NCI-H2227 treated with DMSO at 0.1 percent for 48 hours (cell line): ENCODE data around the gene ADAM8.
"Not testable (repeated sequence)": the region's sequence is repeated elsewhere in the genome, so short reads cannot be mapped to it uniquely, and the experiment has no call there.

Experiments used
- DNase-seq: peaks from one replicate; lab custom pipeline; 2025; lab: John Stamatoyannopoulos, UW

ADAM8 gene

DNA sequence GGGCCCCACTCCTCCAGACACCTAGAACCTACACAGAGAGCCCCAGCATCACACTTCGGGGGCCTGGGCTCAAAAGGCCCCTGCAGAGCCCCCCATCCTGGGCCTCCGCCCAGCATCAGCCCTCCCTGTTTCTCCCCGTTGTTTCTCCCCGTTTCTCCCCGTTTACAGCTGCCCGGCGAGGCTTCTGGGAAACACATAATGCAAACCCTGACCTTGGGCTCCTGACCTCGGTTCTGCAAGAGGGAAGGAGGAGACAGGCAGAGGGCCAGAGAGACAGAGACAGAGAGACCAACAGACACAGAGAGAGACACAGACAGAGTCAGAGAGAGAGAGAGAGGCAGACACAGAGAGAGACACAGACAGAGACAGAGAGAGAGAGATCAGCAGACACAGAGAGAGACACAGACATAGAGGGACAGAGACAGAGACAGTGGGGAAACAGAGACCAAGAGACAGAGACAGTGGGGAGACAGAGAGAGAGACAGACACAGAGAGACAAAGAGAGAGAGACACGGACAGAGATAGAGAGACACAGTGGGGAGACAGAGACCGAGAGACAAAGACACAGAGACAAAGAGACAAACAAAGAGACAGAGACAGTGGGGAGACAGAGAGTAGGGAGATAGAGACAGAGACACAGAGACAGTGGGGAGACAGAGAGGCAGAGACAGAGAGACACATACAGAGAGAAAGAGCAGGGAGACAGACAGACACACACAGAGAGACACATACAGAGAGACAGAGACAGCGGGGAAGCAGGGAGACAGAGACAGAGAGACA, 26.5 kb downstream of the ADAM8 start:
- DNase-seq, result no peak

DNA sequence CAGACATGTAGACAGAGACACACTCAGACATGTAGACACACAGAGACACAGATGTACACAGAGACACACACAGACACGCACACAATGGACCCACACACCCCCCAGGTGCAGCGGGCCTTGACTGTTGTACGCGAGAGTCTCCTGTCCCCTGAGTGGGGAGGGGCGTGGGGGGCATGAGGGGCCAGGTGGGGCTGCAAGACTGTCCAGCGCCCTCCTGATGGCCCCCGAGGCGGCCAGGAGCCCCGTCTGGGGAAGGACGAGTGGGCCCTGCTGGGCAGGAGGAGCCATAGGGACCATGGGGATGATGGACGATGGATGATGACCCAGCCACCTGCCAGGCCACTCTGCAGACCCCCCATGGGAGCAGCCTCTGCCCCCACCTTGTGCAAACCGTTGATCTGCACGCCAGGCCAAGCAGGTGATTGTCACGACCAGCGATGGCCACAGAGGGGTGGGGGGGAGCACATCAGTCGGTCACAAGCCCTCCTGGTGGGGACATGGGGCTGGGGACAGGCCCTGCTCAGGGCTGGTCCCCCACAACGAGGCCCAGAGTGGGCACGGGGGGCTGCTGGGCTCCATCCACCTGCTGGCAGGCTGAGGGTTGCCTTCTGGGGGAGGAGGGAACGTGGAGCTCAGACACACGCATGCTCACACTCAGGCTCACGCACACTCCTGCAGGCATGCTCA, 27.4 kb downstream of the ADAM8 start:
- no peak for DNase-seq

DNA sequence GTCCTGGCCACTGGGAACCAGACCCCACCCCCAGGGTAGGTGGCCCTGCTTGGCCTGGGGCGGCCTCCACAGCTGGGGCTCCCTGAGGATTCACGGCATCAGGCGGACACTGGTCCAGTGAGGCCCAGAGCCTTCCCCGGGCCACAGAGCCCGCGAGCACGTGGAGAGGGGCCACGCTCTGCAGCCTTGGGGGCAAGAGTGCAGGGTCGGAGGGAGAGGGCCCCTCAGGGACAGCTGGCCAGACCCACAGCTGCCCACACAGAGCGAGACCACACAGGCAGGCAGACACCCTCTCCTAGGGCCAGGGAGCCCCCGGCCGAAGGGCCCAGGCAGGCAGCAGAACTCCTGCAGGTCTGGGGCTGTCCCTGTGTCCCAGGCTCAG, 28.3 kb downstream of the ADAM8 start:
- no peak for DNase-seq

DNA sequence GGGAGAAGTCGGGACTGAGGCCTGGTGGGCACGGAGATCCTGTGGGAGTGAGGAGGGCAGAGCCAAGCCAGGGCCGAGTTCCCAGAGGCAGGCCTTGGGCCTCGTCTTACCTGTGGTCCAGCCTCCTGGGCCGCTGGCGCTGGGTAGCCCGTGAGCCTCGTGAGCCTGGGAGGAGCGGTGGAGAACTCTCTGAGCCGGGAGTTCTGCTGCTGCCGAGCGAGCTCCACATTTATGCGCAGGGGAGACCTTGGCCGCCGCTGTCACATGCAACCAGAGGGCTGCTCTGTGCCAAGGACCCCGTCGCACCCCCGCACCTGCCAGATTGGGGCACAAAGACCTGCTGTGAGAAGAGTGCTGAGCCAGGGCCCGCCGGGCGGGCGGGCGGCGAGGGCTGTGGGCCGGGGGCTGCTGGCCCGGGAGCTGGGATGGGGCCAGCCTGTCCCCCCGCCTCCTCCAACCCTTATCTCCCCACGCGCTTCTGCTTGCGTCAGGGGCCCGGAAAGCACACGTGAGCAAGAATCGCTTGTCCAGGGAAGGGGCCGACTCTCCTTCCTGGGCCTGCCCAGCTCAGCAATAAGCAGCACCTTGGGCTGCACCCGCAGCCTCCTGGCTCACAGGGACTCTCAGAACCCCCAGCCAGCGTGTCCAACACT, 28.9 kb downstream of the ADAM8 start:
- no peak for DNase-seq

DNA sequence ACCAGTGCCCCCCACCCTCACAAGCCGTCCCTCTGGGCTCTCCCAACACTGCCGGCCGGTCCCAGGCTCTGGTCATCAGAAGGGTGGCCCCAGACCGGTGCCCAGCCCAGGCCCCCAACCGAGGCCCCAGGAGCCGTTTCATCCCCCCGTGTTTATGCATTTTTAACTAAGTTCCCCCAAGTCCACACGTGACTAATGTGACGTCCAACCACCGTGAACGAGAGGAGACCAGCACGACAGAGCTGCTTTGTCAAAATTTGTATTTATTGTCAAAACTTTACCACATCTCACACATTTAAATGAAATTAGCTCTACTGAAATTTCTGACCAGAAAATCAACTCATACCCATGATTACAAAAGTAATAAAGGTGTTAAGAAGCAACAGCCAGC, 30.4 kb downstream of the ADAM8 start:
- no peak for DNase-seq

DNA sequence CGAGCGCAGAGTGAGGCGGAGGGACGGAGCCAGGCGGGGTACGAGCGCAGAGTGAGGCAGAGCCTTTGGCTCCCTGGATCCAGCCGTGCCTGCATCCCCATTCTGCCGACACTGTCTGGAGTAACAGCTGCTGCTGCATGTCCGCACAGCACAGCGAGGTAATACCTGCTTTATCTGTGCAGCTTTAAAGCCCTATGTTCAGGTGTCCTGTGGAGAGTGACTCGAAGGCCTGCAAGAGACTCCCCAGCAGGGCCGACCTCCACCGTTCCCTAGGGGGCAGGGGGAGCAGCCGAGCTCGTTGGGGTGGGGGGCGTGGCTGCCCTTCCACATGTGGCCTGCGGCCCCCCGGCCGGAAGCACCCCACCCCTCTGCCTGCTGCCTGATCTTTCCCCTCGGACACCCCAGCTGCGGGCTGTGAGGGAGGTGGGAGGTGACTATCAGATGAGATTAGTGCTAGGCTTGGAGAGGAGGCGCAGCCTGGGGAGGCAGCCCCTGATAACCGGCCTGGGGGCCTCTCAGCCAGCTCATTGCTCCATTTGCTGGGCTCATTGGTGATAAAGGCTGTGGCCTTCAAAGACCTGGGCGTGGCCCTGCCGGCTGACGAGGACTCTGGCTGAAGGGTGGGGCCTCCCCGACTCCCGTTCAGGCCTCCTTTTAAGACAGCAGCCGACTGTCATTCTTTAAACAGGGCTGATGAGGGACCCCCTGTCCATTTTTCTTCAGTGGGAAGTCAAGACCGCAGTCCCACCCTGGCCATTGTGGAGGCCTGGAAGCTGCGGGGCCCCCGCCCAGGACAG, 31.0 kb downstream of the ADAM8 start:
- no peak for DNase-seq

DNA sequence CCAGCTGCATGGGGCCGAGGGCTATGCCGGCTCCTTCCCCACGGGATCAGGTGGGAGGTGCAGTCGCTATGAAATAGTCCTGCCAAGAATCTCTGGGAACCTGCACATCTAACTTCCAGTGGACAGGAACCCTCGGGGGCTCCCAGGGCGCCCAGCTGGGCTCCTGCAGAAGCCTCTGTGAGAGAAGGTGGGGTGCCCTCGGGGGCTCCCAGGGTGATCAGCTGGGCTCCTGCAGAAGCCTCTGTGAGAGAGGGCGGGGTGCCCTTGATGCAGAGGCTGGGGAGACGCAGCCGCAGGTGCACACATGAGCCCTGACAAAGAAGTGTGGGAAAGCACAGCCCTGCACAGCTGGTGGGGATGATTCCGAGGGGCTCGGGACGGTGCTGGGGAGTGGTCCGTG, 33.1 kb downstream of the ADAM8 start:
- DNase-seq, result no peak

DNA sequence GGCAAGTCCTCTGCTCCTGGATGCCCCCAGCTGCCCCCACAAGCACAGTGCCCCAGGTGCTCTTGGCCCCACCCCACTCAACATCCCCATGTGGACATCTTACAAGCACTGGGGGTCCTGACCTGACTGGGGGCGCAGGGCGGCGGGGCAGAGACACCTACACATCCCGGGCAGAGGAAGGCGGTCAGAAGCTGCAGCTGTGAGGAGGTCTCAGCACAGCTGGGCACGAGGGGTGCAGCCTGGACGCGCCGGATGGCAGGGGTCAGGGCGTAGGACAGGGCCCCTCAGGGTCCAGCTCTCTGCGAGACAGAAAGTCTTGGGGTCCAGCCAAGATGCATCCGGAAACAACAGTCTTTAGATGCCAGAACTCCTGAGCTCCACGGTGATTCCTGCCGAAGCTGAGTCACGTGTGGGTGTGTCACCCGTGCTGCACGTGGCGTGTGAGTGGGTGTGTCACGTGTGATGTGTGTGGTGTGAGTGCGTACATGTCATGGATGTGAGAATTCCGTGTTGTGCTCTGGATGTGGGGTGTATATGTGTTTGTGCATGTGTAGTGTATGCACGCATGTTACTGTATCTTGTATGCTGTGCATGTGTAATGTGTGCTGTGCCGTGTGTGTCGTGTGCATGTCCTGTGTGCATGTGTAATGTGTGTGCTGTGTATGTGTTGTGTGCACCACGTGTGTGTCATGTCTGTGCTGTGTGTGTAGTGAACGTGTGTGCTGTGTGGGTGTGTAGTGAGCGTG, 33.9 kb downstream of the ADAM8 start:
- no peak for DNase-seq

DNA sequence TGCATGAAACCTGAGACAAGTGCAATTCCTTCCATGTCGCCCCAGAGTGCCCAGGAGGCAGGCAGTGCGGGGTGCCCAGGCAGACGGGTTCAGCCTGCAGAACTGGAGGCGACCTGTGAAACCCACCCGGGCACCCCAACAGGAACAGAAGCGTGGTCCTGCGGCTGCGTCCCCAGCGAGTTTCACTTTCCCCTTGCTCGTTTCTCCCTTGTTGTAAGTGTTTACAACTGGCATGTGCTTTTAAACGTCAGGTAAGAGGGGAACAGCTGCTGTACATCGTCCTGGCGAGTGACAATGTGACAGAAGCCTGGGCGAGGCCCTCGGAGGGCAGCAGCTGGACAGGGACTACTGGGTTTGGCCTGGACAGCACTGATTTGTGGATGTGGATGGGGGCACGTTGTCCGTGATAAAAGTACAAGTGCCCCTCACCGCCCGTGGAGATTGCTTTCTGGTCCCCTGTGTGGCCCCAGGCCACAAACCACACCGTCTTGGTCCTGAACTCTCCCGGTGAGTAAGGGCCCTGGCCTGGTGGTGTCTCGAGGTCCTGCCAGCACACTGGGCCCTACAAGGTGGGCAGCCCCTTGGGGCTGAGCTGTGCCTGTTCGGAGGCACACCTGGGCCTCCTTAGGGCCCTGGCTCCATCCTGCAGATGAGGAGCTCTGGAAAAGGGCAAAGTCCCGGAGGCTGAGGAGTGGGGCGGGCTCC, 35.0 kb downstream of the ADAM8 start:
- DNase-seq, result no peak

DNA sequence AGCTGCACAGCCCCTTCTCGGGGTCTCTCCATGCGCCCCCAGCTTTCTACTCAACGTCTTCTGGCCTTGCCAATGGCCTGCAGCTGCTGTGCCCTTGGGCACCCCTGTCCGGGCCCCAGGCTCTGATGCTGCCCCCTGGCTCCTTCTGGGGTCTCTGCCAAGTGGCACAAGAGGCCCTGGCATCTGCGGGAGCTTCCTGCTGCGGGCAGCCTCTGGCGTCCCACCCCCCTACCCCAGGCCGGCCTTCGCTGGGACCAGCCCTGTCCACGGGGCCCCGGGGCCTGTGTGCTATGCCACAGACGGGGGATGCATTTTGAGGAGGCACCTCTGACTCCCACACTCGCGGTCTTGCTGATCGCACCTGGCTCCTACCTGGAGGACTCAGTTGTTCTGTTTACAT, 36.7 kb downstream of the ADAM8 start:
- no peak for DNase-seq

DNA sequence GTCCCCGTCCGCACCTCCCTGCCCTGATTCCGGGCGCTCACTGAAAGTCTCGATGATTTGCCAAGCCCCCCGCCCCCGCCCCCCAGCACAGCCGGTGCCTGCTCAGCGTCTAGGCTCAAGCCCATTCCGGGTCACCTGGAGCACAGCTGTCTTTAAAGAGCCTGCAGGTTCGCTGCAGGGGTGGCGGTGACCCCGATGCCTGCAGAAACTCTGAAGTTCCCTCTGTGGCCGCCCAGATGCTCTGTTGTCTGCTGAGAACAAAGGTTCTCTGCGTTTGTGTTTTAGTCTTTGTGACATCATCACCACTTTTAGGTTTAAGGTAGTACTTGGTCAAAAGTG, 38.2 kb downstream of the ADAM8 start:
- DNase-seq, result no peak

DNA sequence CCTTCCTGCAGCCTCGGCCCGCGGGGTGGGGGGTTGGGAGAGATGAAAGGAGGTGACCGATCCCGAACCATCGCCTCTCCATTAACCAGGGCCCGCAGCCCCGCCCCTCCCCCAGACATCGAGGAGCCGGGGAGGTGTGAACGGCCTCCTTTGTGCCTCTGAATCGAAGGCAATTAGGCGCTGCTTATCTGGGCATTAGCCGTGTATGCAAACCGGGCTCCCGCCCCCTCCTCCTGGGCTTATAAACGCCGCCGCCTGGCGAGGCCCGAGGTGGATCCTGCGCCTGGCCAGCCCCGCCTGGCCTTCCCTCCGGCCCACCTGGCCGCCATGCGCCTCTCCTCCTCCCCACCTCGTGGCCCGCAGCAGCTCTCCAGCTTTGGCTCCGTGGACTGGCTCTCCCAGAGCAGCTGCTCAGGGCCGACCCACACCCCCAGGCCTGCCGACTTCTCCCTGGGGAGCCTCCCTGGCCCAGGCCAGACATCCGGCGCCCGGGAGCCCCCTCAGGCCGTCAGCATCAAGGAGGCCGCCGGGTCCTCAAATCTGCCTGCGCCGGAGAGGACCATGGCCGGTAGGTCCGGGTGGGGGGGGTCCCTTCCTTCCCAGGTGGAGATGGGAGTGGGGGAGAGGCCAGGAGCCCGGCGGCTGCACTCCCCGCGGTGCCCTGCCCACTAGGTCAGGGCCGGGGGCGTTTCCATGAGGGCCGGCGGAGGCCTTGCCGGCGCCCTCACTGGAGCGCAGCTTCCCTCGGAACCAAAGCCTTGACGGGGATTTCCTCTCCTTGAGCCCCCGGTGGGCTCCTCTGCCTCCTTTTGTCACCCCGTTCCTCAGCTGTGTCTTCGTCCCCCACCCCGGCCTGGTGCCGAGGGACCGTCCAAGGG, 38.8 kb downstream of the ADAM8 start, which contains the start of gene VENTX:
Gene VENTX, plus strand, starts transcription at position 268 of the 878 bp plus-strand sequence. Its CDS starts 60 bp downstream, at position 328.
- DNase-seq, result no peak

DNA sequence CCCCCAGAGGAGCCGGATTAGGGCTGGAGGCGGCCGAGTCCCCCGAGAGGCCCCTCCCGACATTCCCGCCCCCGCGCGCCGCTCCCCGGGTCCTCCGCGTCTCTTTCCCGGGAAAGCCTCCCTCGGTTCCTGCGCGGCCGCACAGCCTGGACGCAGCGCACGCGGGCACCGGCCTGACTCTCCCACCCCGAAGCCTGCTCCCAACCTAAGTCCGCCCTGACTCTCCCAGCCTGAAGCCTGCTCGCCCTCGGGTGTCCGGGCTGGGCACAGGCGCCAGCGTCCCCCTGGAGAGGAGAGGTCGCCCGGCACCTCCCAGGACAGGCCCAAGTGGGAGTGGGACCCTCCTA, 39.5 kb downstream of the ADAM8 start:
- no peak for DNase-seq

DNA sequence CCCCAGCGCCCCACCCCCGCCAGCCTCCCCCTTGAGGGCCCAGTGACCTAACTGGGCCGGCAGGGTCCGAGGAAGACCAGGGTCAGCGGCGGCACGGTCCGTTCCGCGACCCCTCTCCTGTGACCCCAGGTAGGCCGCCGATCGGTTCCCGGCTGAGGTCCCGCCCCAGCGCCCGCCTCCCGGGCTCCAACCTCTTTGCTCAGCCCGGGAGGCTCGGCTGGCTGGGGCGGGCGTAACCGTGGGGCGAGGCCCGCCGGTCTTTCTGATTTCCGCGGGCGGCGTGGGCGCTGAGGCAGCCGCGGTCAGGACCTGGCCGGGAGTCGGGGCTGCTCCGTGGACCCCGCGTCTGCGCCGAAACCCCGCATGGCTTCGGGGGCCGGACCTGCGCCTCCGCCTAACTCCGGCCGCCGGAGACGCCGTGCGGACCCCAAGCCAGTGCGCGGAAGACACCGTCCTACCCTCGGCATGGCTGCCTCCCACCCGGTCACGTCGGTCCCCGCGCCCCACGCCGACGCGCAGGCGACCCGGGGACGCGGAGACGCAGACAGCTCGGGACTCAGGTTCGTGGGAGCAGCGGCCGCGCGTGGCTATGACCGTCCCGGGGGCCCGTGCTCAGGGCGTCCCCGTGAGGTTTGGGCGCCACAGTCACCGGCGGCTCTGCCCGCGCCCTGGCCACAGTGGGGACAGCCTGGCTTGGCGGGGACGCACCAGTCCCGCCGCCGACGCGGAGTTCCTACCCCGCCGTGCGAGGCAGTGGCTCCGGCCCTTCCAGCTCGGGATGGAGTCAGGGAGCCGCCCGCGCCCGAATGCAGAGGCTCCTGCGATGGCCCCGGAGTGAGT, 40.0 kb downstream of the ADAM8 start:
- no peak for DNase-seq

DNA sequence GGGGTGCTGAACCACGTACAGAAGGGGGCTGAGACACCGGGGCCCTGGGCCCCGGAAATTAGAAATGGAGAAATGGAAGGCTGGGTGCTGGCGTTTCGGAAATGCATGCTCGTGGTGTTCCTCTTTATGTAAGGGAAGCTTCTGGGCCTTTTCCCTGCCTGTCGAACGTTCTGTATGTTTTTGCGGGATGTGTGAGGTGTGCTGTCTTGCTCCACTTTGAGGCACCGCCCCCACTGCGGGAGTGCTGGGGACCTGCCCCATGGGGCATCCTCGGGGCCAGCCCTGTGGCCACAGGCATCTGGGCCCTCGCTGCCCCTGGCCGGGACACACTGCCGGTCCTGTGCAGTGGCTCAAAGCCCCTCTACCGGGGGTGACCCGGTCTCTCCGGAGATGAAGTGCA, 40.7 kb downstream of the ADAM8 start:
- no peak for DNase-seq

DNA sequence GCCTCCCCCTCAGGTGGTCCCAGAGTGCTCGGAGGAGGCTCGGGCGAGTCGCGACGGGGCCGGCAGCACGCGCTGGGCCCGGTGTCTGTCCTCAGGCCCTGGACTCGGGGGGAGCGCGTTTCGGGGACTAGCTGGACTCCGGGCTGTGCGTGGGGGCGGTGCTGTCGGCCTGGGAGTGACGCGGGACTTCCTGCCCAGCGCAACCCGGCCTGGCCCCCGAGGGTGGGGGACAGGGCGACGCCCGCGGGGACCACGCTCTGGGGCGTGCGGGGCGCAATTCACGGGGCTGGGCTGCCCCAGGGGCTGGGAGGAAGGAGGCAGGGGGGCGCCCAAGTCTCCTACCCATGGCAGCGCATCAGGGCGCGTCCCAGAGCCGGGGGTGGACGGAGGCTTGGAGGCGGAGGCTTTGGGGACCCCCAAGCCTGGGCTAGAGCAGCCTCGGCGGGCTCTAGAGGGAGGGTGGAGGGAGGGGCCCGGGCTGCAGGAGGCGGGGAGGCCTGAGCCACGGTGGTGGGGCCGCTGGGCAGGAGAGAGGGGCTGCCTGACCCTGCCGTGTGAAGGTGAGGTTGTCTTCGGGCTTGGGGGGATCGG, 41.3 kb downstream of the ADAM8 start:
- no peak for DNase-seq

DNA sequence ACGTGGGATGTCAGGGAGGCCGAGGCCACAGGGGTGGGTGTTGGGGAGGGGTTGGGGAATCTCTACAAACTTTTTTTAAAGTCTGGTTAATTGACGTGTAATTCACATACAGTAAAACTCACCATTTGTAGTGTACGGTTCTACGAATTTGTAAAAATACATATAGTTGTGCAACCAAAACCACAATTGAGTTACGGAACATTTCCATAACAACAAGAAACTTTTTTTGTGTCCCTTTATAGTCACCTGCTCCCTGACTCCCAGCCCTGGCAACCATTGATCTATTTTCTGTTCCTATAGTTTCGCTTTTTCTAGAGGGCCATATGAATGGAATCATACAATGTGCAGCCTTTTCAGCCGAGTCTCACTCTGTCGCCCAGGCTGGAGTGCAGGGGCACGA, 41.9 kb downstream of the ADAM8 start:
- not testable (repeated sequence) for DNase-seq

DNA sequence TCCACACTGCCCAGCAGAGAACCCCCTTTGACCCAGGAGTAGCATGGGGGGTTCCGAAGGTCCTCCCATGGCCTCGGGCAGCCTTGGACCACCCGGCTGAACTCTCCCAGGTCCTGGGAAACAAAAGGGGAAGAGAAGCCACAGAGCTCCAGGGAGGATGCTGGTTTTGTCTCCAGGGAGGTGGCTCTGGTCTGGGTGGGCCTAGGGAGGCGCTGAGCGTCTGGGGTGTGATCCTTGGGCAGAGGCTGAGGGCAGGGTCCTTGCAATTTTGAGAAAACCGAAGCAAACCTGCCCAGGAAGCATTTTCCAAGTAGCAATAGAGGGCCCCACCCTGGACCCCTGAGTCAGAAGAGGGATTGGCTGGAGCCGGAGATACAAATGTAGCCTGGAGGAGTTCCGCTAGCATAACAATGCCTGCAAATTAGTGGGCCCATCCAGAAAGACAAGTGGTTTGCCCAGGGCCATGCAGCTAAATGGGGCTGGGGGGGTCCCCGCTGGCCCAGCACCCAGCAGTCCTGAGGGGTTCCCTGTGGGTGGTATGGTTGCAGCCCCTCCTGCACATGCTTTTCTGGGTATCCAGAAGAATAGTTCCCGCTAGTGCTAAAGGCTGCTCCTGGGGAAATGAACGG, 44.6 kb downstream of the ADAM8 start:
- DNase-seq, result no peak
